GM18517 (cell line): ENCODE measurements around the gene AGRP.
"Not testable (repeated sequence)": the region's sequence is repeated elsewhere in the genome, so short reads cannot be mapped to it uniquely, and the experiment has no call there.

Experiments
- ATAC-seq: cut with Tn5 transposase; IDR thresholded peaks from one replicate; pipeline ENCODE4 v1.9.1; 2021; ENCODE audit warnings: mild to moderate bottlenecking, moderate library complexity; ENCODE audit not compliant: unreplicated experiment

Gene AGRP

DNA sequence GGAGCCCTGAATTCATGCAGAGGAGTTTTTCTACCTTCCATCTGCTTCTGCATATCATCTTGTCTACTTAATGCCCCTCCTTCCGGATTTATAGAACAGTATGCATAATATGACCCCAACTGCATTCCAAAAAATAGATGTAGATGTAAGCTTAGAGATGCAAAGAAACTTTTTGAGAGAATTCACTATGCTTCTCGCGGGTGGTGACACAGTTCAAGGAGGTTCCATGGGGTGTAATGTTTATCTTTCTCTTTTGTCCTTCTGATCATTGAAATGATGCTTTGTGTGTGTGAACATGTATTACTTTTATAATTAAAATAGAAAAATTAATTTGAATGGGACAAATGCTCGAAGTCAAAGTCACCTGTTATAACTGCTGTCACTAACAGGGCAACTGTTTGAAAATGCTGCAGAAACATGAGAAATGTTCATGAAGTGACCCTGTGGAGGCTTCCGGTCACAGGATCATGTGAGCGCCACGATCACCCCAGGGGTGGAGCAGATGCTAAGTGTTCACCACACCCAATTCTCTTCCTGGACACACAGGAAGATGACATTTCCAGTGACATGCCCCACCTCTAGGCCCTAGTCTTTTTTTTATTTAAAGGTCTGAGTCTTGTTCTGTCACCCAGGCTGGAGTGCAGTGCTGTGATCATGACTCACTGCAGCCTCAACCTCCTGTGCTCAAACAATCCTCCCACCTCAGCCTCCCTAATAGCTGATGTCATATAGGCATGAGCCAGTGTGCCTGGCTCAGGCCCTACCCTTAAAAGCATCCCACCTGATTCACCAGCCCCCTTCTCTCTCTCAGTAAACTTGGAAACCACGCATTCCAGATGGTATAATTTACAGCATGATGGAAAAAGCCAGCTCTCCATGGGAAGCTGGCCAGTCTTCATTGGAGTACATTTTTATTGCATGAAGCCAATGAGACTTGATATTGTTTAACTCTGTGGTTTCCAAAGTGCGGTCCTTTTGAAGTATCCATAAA, 21.0 kb upstream of the AGRP start:
- ATAC-seq: no peak

DNA sequence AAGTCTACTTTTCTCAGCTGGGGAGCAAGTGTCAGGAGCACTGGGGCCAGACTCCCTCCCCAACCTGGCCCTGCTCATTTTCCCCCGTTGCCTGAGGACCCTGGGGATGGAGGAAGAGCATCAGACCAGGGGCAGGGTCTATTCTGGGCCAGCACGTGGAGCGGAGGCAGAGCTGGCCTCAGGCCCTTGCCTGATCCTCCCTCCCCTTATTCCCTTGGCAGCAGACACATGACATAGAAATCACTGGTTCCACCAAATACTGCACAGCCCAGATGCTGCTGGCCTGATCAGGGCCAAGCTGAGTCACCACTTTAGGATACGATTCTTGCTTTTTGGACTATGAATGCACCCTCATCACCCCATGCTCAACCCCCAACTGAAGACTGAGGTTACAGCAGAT, 15.8 kb upstream of the AGRP start:
- no peak for ATAC-seq

DNA sequence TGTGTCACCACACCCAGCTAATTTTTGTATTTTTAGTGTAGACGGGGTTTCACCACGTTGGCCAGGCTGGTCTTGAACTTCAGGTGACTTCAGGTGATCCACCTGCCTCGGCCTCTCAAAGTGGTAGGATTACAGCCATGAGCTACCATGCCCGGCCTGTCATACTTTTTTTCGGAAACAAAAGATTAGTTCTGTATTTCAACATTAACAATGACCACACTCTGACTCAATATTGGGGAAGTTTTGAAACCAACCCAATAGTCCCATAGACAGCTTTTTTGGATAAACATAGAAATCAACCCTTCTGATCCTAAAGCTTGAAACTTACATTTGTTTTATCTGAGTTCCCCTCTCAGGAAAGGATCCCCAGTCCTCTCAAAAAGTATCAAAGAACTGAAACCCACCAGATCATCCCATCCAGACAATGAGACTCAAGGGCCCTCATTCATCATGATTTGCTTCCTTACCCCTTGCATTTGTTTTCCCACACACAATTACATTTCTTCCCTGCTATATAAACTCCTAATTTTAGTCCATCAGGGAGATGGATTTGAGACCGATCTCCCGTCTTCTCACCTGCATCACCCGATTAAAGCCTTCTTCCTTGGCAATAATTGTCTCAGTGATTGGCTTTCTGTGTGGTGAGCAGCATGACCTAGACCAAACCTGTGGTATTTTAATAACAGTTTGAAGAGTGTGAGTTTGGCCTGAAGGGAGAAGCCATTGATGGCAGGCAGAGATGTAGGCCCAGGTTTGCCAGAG, 7.2 kb upstream of the AGRP start:
- no peak for ATAC-seq

DNA sequence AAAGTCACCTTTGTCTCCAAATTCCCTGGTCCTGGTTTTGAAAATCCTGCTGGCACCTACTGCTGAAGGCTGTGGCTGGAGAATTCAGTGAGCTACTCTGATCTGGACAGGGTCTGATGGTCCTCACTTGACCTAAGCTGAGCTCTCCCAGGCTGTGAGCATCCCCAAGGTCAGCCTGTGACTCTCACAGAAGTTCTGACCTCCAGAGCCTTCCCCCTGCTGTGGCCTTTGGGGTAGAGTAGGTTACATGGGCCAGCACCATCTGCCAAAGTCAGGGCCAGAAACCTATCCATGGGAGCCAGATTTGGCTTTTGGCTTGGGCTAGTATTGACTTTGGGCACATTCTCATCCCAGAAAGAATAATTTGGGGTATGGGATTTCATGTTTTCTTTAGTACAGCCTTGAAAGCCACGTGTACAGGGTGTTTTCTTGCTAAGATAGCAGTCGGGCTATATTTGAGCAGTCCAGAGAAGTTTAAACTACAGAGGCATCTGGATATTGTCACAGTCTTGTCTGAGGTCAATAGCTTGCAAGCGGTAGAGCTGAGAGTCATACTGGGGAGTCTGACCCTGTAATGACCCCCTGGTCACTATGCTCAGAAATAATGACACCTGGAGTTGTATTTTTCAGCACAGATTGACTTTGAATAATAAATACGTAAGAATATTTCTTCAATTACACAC, 6.2 kb upstream of the AGRP start:
- ATAC-seq: no peak

DNA sequence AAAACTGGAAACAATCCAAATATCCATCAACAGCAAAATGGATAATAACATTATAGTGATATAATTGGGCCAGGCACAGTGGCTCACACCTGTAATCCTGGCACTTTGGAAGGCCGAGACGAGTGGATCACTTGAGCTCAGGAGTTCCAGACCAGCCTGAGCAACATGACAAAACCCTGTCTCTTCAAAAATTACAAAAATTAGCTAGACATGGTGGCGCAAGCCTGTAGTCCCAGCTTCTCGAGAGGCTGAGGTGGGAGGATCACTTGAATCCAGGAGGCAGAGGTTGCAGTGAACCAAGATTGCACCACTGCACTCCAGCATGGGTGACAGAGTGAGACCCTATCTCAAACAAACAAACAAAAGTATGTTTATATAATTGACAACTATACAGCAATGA, 4.2 kb upstream of the AGRP start:
- not testable (repeated sequence) for ATAC-seq

DNA sequence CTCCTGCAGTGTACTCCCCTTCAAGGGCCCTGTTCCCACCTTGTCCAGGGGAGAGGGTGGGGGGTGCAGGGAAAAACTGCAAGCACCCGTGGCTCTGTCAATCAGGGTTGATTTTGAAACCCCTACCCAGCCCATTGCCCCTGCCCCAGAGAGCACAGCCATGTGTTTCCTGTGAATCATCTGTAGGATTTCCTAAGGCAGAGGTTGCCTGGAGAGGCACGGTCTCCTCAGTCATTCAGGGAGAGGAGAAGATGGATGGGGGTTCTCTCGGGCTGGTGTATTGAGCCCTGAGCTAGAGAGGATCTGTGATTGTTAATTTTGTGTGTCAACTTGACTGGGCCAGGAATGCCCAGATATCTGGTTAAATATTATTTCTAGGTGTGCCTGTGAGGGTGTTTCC, 3.5 kb upstream of the AGRP start:
- ATAC-seq: no peak

DNA sequence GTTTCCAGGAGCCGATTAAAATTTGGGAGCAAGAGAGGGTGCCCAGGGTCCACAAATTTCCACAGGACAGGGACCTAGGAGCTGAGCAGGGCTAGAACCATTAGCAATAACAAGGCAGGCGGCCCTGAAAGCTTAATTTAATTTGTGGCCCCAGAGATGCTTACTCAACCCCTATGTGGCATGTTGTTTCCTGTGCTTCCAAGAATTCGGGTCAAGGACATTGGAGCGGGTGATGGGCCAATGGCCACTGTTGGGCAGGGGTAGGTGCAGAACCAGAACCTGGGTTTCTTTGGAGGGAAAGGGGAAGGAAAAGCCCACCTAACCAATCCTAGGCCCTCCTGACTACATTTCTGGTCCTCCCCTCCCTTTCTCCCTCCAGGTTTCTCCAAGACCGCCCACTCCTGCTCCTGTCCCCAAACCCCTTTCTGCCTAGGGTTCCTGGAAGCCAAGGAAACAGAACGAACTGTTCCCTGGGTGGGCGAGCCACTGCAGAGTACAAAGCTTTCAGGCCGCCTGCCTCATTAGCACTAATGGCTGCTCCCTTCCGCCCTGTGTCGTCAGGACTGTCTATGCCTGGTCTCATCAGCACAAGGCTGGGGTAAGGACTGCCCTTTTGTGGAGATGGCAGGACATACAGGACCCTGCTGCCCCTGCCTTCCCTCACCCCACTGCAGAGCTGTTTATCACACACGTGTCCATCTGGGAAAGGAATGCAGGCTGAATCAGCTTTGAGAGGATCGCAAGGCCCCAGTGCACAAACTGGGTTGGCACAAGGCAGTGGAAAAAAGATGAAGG, 581 bp upstream of the AGRP start:
- ATAC-seq: no peak

DNA sequence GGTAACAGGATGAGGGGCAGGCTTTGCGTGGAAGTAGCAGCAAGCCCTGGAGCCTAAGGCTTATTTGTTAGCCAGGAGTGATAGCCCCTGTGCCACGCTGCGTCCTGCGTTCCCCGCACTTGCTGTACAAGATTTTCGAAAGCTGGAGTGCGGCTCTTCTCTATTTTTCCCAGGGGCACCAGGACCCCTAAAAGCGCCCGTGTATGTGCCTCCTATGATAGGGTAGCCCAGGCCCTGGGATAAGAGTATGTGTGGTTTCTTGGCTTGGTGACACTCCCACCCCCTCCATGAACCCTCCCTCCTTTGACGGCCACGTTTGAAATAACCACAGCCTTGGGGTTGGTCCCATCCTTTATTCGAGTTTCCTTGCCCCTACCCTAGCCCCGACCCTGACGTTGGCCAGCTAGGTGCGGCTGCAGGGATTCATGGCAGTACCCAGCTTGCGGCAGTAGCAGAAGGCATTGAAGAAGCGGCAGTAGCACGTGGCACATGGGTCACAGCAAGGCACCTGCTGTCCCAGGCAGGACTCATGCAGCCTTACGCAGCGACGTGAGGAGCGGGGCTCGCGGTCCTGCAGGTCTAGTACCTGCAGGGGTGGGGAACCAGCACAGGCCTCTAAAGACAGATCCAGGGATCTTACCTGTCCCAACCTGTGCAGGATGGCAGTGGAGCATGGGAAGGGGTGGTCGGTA, 968 bp downstream of the AGRP start:
- no peak for ATAC-seq

DNA sequence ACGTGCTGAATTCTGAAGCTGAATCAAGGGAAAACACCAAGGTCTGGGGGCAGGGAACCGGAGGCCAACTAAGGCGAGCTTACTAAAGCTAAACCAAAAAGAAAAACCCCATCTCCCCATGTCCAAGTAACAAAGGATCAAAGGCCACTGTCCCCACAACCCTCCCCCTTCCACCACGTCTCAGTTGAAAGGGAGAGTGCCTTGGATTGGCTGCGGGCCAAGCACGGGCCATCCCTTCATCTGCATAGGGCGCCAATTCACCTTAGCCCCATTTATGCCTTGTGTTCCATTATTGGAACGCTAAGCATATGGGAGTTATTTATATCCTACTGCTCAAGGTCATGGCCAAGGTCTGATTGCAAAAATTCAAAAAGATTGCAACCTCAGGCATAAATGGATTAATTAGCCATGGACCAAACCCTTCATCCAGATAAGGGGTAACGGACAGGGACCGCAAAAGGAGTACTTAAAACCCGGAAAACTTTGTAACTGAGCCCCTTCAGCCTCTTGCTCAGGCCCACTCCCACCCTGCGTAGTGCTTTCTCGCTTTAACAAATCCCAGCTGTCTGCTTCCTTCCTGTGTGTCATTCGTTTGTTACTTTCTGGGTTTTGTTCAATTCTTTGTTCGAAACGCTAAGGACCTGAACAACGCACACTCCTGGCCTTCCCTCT, 1.6 kb downstream of the AGRP start:
- ATAC-seq: no peak

DNA sequence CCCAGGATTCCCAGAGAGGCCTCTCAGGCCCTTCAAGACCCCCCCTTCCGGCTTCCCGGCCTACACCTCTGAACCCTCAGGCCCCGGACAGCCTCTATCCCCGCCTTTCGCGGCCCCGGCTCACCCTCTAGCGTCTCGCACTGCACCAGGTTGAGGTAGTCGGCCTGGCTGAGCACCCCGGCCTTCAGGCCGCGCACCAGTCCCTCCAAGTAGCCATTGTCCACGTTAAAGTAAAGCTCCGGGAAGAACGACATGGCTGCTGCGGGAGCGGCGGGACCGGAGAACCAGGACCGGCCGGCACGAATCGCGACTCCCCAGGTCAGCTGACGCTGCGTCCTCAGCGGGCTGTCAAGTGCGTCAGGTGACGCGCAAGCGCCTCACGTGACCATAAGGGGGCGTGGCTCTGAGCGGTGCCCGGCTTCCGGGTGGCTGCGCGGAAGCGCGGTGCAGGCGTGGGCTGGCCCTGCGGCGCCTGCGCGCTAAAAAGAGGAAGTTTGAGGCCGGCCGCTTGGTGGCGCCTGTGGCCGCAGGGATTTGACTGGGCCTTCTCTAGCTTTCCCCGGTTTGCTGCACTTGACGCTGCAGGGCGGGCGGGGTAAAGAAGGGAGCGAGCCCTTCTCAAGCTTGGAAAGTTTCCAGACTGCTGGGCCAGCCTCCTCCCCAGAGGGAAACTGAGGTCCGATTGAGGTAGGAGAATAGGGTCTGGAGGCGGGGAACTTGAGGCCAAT, 2.4 kb downstream of the AGRP start, which contains the start of gene ATP6V0D1:
ATP6V0D1 (minus strand) TSS at position 325 of the 728 bp plus-strand sequence; CDS start at position 254, 71 bp downstream.
- peak; percentile 95 for ATAC-seq

DNA sequence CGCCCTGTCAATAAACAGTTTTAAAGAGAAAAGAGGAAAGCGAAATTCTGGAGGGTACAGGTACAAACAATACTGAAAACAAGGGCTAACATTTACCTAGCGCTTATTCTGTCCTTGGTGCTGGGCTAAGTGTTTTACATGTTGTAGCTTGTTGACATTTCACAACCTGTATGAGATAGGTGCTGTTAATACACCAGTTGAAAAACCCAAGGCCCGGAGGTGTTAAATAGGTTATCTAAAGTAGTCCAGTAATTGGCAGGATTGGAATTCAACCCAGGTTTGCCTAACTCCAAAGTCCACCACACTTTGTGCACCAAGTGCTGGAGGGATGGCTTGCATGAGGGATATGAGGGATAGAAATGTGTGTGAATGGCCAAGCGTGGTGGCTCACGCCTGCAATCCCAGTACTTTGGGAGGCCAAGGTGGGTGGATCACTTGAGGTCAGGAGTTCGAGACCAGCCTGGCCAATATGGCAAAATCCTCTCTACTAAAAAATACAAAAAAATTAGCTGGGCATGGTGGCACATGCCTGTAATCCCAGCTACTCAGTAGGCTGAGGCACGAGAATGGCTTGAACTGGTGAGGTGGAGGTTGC, 5.3 kb downstream of the AGRP start:
- ATAC-seq: no peak

DNA sequence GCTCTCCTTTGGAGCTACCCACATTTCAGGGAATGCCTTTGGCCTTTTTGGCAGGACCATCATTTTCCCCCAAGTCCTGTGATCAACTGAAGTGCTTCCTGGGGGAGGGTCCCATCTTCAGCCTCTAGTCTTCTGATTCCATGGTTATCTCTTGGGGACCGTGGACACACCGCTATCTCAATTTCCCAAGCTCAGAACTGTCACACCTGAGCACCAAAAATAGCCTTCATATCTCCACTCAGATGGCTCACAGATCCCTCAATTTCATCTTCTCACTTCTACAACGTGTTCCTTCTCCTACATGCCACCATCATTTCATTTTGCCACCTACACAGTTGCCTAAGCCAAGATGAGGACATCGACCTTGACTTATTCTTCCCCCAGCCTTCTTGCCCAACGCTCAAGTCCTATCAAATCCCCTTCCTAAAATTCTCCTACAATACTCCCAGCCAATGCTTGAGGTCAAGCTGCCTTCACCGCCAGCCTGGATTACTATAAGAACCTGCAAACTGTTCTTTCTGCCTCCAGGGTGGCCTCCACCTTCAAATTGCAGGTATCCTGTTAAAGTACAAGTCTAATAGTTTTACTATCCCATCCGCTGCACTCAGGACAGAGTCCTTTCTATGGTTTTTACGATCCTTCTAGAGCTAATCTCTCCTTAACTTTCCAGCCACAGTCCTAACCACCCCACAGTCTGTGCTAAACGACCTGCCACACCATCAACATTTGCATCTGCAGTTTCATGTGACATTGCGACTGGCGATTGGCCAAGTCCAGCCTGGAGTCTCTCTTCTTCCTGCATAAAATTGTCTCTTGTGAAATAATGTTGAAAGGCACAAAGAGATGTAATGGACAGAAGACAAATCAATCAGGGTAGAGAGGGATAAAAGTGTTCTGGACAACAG, 8.5 kb downstream of the AGRP start:
- ATAC-seq: no peak

DNA sequence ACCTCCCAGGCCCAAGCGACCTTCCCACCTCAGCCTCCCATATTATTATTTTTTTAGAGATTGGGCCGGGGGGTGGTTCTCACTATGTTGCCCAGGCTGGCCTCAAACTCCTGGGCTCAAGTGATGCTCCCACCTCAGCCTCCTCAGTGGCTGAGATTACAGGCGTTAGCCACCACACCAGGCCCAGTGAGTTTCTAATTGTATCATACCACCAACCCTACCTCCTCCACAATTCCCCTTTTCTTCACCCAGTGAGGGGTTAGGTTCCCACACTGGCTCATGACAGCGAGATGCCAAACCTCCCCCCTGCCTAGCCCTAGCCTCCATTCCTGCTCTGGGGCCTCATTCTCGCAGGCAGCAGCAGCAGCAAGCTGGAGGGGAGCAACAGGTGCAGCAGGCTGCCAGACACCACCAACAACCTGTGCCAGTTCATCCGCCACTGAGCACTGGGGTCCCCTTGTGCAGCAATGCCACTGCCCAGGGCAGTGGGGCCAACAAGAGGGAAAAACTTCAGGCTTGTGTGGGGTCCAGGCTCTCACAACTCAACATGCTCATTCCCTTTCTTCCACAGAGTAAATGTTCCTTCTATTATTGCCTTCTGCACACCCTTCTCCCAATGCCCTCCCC, 11.5 kb downstream of the AGRP start:
- no peak for ATAC-seq

DNA sequence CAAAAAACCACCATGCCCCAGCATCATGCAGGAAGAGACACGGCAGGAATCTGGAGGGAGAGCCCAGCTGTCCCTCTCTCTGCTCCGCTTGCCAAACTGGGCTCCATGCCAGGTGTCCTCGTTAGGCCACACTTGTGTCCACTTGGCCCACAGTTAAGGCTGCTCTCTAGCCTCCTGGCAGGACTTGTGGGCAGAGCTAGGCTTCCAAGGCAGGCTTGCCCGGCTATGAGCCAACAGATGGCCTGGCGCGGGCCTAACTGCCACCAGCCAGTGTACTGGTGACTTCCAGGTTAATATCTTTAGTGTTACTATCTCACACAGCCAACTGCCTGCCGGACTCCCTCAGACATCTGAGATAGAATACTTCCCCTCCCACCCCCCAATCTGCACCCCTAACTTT, 13.0 kb downstream of the AGRP start:
- ATAC-seq: no peak

DNA sequence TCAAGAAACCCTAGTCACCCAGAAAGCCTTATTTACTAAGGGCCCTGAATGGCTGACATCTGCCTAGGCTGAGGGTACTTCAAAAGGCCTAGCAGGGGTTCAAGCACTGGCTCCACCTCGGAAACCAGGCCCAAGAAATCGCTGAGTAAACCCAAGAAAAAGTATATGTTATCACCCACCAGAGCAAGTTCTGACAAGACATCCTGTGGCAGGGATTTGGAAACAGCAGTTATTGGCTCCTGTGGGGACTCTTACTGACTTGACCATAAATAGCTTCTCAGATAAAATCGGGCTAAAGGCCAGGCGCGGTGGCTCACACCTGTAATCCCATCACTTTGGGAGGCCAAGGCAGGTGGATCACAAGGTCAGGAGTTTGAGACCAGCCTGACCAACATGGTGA, 14.6 kb downstream of the AGRP start:
- ATAC-seq: no peak

DNA sequence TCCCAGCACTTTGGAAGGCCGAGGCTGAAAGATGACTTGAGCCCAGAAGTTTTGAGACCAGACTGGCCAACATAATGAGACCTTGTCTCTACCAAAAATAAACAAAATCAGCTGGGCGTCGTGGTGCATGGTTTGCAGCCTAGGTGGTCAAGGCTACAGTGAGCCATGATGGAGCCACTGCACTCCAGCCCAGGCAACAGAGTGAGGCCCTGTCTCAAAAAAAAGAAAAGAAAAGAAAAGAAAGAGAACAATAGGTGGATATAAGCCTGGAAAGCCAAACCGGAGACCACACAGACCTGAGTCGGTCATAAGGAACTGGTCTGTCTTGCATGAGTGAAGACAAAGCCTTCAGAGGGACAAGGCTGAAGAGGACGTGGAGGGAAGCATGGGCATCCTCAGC, 16.8 kb downstream of the AGRP start:
- ATAC-seq: no peak

DNA sequence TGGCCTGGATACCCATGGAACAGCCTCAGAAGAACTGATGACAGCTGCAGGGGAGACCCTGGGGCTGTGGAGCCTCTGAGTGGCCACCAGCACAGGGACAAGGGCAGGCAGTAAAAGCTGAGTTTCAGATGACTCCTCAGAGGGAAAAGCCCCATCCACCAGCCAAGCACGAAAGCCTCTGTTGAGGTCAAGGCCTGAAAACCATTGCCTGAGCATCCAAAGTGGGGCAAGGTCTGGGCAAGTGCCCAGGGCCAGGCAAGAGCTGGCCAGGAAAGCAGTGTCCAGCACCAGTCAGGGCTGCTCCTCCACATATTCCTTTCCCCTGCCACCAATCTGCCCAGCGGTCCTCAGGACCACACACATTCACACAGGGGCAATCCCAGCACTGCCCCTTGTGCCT, 18.8 kb downstream of the AGRP start:
- no peak for ATAC-seq
